Colonic mucosa (tissue), 4 donors: ENCODE data around the gene DBP. TPM values are rescaled to one million over a fixed set of nuclear protein-coding genes. Genes with fewer than 3 reads are reported as not detected.

Source experiments
- DNase-seq: peaks from one replicate; pipeline ENCODE4 v3.0.0-alpha.2; 2020
- H3K27ac ChIP-seq: fragments of 200-600 bp; one replicate; pipeline ENCODE4 v1.8.0; 2021
- H3K27me3 ChIP-seq: fragments of 200-600 bp; one replicate; pipeline ENCODE4 v1.8.0; 2021
- H3K36me3 ChIP-seq: fragments of 200-600 bp; one replicate; pipeline ENCODE4 v1.8.0; 2021
- H3K4me1 ChIP-seq: fragments of 200-600 bp; one replicate; pipeline ENCODE4 v1.8.0; 2021; ENCODE audit warnings: mild to moderate bottlenecking
- H3K4me3 ChIP-seq: fragments of 200-600 bp; one replicate; pipeline ENCODE4 v1.8.0; 2021
- H3K9ac ChIP-seq, 2 donors: one replicate each; pipeline ENCODE4 v1.7.0; 2013; ENCODE audit warnings: control low read depth in 2 of 2, low read depth in 2 of 2, low read length in 2 of 2
- H3K9me3 ChIP-seq: fragments of 200-600 bp; one replicate; pipeline ENCODE4 v1.8.0; 2021
- intact Hi-C: fragments of 100-400 bp; cut with DNase I; formaldehyde crosslinking; loops from one replicate; pipeline ENCODE4 v1.14.1; 2022
- total RNA-seq, 2 donors: library from RNA; stranded (reverse); fragmentation: NEBNext Ultra II Directional in 1 of 2; extraction: Animal tissue kit (Norgen Biotek cat#: 25700) in 1 of 2; gene quantifications; one replicate each; pipeline ENCODE4 v1.2.1, GENCODE V29; 2021
- TF ChIP-seq, protein P1 (sequence below): fragments of 200-600 bp; IDR thresholded peaks from one replicate; pipeline ENCODE4 v1.8.0; 2022; ENCODE audit warnings: antibody characterized with exemption, mild to moderate bottlenecking
- donor health status: healthy.
- donor health status: DM: no; HTN: no; CAD: no.
- donor health status: DM: no; HTN: no; CAD: no.

DBP gene
- total RNA-seq, 2 donors from 2014 or later = 4.7 to 8.9 TPM

DNA sequence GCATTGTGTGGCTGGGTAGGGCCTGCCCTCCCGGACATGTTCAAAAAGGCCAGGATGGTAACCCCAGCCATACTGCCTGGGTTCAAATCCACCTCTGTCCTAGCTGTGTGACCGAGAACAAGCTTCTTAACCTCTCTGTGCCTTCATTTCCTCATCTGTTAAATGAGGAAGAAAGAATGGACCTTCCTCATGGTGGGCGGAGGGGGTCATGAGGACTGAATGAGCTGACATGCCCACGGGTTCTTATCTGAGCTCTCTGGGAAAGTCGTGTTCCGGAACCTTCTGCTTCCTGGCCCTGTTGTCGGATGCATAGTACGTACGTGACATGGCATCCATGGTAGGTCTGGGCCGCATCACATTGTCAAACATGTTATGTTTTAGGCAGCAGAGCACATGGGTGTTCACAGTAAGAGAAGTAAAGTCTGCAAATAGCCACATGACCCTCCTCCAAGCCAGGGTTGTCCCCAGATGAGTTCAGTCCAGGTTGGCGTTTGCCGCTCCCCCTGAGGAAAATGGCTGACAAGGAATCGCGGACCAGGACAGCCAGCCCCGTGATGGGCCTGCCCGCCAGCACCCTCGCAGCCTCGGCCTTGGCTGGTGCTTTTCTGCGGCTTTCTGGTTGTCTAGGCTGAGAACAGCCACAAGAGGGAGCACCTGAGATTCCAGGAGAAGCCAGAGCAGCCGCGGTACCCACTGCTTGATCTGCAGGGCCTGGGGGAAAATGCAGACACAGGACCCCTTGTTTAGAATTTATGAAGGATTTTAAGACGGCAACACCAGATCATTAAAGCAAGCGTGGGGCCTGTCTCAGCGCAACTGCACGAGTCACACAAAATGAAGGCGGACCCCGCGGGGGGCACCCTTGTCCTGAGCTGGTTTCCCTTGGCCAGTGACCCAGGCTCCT is 38.0 kb upstream of the DBP start:
- intact Hi-C loops = loop anchor here (5.0 kb wide), 1 partner anchor 62 kb away; no protein-coding TSS in a partner anchor
- TF ChIP-seq, protein P1, sequence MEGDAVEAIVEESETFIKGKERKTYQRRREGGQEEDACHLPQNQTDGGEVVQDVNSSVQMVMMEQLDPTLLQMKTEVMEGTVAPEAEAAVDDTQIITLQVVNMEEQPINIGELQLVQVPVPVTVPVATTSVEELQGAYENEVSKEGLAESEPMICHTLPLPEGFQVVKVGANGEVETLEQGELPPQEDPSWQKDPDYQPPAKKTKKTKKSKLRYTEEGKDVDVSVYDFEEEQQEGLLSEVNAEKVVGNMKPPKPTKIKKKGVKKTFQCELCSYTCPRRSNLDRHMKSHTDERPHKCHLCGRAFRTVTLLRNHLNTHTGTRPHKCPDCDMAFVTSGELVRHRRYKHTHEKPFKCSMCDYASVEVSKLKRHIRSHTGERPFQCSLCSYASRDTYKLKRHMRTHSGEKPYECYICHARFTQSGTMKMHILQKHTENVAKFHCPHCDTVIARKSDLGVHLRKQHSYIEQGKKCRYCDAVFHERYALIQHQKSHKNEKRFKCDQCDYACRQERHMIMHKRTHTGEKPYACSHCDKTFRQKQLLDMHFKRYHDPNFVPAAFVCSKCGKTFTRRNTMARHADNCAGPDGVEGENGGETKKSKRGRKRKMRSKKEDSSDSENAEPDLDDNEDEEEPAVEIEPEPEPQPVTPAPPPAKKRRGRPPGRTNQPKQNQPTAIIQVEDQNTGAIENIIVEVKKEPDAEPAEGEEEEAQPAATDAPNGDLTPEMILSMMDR = peak; percentile 84
- Histone ChIP-seq H3K27ac (no peak overlapping the region), H3K4me3 (no peak overlapping the region), H3K36me3 (no peaks in the 10 kb centered on the region), H3K9ac (peak overlapping the region in 1 of 2 donors; percentile 35), H3K9me3 (no peaks in the 10 kb centered on the region), H3K27me3 (no peaks in the 10 kb centered on the region), H3K4me1 (peaks cover 3% of the 10 kb centered on the region)
- DNase-seq = peak; percentile 87

DNA sequence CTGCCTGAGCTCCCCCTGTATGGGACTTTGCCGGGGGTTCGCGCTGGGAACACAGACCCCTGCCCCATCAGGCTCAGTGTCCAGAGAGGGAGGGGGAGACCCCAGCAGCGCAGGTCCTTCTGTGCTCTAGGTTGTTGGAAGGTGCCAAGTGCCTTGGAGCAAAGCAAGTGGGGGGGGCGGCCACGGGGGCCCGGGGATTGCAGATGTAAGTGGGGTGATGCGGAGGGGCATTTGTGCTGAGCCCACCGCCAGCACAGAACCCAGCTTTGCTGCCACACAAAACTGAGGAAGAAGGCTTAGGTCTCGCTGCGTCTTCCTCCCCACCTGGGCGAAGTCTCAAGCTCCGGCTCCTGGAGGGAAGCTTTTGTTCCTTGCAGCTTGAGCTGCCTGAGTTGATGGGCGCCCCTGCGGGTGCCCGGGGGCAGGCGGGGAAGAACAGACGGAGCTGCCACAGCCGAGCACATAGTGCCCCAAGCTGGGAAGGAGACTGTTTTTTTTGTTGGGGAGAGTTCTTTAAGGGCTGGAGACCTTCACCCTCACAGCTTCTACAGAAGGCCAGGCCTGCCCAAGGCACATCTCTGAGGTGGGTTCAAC is 37.1 kb upstream of the DBP start:
- Histone ChIP-seq H3K9me3 (no peaks in the 10 kb centered on the region), H3K9ac (no peak overlapping the region), H3K27ac (no peak overlapping the region), H3K4me3 (no peak overlapping the region), H3K36me3 (no peaks in the 10 kb centered on the region), H3K4me1 (peaks cover 3% of the 10 kb centered on the region), H3K27me3 (no peaks in the 10 kb centered on the region)
- TF ChIP-seq, protein P1 = no peak
- no peak for DNase-seq
- intact Hi-C loops = no loop called here

DNA sequence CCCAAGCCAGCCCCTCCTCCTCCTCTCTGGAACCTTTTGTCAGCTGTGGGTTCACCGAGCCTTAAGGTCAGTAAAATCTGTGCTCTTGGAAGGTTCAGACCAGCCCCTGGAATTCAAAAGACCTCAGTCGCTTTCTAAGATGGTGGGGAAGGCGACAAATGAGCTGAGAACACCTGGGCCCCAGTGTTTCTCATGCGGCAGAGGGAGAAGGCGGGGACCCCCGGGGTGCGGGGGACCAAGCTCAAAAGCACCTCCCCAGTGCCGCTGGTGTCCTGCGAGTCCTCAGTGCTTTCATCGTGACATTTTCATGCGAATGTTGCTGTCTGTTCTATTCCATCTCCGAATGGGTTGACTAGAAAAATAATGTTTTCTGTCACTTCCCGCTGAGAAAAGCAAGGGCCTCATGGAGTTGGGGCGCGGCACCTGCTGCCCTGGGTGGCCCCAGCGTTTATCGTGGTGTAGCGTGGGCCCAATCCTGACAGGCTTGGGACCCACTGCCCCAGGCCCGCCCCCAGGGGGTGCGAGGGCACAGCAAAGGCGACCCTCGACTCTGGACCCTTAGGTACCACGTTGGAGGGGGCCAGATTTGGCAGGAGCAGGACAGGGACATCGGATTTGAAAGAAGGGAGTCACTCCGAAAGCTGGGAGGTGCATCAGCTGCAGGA is 36.4 kb upstream of the DBP start:
- no peak overlapping the region for H3K4me3 ChIP-seq
- H3K27ac ChIP-seq = no peak overlapping the region
- no peaks in the 10 kb centered on the region for H3K27me3 ChIP-seq
- H3K9ac ChIP-seq = no peak overlapping the region
- intact Hi-C loops = no loop called here
- no peaks in the 10 kb centered on the region for H3K36me3 ChIP-seq
- peaks cover 3% of the 10 kb centered on the region for H3K4me1 ChIP-seq
- DNase-seq = no peak
- H3K9me3 ChIP-seq = no peaks in the 10 kb centered on the region
- TF ChIP-seq, protein P1 = no peak

DNA sequence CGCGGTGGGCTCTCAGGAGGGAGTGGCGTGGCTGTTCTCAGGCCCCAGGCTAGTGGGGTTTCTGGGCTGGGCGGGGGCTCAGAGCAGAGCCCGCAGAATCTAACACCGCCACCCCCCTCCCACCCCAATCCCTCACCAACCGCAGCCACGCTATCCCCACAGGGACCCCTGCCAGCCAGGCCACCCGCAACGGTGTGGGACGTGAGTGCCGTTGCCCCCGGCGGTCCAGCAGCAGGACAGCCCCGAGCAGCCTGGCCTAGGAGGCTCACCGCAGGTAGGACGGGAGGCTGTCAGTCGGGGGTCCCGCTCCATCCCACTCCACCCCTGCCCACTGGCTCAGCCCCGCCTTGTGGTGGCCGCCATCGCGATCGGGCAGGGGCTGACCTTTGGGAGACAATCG is 35.8 kb upstream of the DBP start, which contains the start of gene NTN5:
NTN5 (minus strand) TSS at position 24 of the 400 bp plus-strand sequence. CDS start 2,031 bp downstream, outside the sequence.
- Histone ChIP-seq H3K4me1 (no peaks in the 10 kb centered on the region), H3K9ac (no peak within 1 kb of the TSS), H3K4me3 (no peak within 1 kb of the TSS), H3K27me3 (no peaks in the 10 kb centered on the region), H3K27ac (no peak within 1 kb of the TSS), H3K36me3 (no peaks in the 10 kb centered on the region), H3K9me3 (no peaks in the 10 kb centered on the region)
- intact Hi-C loops = no loop called here
- DNase-seq = no peak
- TF ChIP-seq, protein P1 = no peak

DNA sequence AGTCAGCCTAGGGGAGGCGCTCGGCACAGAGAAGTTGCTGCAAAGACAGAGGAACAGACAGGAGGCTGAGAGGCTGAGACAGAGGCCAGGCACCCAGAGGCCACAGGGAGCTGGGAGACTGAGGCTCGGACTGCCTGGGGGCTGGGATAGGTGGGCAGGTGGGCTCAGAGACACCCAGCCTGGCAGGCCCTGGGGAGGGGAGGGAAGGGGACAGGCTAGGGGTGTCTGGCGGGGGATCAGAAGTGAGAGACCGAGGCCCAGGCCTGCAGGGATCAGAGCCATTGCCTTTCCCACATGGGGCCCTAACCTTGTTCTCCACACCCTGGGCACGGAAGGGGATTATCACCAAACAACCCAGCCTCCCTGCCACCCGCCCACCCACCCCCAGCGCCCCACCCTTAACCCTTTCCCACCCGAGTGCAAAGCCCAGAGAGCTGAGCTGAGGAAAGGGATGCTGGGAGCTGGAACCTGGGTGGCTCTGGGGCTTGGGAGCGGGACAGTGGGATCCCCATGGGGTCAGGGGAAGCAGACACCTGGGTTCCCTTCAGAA is 34.3 kb upstream of the DBP start:
- TF ChIP-seq, protein P1 = no peak
- no peak overlapping the region for H3K9ac ChIP-seq
- no peaks in the 10 kb centered on the region for H3K27me3 ChIP-seq
- no peaks in the 10 kb centered on the region for H3K4me1 ChIP-seq
- no peak for DNase-seq
- intact Hi-C loops = no loop called here
- no peak overlapping the region for H3K27ac ChIP-seq
- no peaks in the 10 kb centered on the region for H3K9me3 ChIP-seq
- no peaks in the 10 kb centered on the region for H3K36me3 ChIP-seq
- H3K4me3 ChIP-seq = no peak overlapping the region
